ENCODE data around the gene PLA2G4B. TPM values are rescaled to one million over a fixed set of nuclear protein-coding genes. Genes with fewer than 3 reads are reported as not detected.
A peak's percentile ranks its signal among the peaks of the same experiment; 100 is the strongest.

The PLA2G4B gene
- total RNA-seq, 1 experiment from 2014 or later: 11.0 TPM

DNA sequence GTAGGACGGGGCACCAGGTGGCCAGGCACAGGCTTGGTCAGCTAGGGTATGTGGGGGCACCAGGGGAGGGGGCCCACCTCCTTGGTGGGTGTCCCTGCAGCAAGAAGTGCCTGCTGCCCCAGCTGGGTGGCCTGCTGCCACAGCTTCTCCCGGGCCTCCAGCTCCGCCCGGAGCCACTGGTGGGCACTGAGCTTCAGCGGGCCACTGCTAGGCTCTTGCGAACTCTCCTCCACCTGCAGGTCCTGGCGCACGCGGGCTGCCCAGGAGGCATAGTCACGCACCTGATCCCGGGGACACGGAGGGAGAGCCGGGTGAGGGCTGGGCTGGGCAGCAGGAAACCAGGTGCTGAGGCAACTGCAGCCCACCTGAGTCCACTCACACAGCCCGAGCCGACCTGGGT, 29.7 kb downstream of the PLA2G4B start:
- H3K36me3 Mint-ChIP-seq: no peaks in the 10 kb centered on the region
- H3K27ac Mint-ChIP-seq: no peak overlapping the region
- no peak overlapping the region for H3K4me3 Mint-ChIP-seq
- CTCF ChIA-PET: interaction anchor here (0.5 to 1.8 kb wide), 3 partner anchors 10 to 267 kb away, joined by 4 to 7 read pairs (median 4); no protein-coding TSS in a partner anchor
- POLR2A ChIA-PET: interaction anchor here (0.5 kb wide), 1 partner anchor 58 kb away, joined by 5 read pairs; no protein-coding TSS in a partner anchor
- TF ChIP-seq, protein P1, sequence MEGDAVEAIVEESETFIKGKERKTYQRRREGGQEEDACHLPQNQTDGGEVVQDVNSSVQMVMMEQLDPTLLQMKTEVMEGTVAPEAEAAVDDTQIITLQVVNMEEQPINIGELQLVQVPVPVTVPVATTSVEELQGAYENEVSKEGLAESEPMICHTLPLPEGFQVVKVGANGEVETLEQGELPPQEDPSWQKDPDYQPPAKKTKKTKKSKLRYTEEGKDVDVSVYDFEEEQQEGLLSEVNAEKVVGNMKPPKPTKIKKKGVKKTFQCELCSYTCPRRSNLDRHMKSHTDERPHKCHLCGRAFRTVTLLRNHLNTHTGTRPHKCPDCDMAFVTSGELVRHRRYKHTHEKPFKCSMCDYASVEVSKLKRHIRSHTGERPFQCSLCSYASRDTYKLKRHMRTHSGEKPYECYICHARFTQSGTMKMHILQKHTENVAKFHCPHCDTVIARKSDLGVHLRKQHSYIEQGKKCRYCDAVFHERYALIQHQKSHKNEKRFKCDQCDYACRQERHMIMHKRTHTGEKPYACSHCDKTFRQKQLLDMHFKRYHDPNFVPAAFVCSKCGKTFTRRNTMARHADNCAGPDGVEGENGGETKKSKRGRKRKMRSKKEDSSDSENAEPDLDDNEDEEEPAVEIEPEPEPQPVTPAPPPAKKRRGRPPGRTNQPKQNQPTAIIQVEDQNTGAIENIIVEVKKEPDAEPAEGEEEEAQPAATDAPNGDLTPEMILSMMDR (IDR thresholded peaks at IDR 0.05): no peak
- TF ChIP-seq, protein P2, sequence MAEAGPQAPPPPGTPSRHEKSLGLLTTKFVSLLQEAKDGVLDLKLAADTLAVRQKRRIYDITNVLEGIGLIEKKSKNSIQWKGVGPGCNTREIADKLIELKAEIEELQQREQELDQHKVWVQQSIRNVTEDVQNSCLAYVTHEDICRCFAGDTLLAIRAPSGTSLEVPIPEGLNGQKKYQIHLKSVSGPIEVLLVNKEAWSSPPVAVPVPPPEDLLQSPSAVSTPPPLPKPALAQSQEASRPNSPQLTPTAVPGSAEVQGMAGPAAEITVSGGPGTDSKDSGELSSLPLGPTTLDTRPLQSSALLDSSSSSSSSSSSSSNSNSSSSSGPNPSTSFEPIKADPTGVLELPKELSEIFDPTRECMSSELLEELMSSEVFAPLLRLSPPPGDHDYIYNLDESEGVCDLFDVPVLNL (CRISPR knock-in tag; IDR thresholded peaks at IDR 0.05; ENCODE audit: borderline replicate concordance, low read depth): no peak
- TF ChIP-seq, protein P3, sequence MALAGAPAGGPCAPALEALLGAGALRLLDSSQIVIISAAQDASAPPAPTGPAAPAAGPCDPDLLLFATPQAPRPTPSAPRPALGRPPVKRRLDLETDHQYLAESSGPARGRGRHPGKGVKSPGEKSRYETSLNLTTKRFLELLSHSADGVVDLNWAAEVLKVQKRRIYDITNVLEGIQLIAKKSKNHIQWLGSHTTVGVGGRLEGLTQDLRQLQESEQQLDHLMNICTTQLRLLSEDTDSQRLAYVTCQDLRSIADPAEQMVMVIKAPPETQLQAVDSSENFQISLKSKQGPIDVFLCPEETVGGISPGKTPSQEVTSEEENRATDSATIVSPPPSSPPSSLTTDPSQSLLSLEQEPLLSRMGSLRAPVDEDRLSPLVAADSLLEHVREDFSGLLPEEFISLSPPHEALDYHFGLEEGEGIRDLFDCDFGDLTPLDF (CRISPR knock-in tag; IDR thresholded peaks at IDR 0.05): no peak
- ATAC-seq (no peak), DNase-seq (ENCODE audit: low spot score) (no peak)
- H3K4me1 Mint-ChIP-seq: no peaks in the 10 kb centered on the region
- no peaks in the 10 kb centered on the region for H3K9me3 Mint-ChIP-seq
- no peaks in the 10 kb centered on the region; the same call in 1 of the 2 replicates for H3K27me3 Mint-ChIP-seq (ENCODE audit: low read depth)

DNA sequence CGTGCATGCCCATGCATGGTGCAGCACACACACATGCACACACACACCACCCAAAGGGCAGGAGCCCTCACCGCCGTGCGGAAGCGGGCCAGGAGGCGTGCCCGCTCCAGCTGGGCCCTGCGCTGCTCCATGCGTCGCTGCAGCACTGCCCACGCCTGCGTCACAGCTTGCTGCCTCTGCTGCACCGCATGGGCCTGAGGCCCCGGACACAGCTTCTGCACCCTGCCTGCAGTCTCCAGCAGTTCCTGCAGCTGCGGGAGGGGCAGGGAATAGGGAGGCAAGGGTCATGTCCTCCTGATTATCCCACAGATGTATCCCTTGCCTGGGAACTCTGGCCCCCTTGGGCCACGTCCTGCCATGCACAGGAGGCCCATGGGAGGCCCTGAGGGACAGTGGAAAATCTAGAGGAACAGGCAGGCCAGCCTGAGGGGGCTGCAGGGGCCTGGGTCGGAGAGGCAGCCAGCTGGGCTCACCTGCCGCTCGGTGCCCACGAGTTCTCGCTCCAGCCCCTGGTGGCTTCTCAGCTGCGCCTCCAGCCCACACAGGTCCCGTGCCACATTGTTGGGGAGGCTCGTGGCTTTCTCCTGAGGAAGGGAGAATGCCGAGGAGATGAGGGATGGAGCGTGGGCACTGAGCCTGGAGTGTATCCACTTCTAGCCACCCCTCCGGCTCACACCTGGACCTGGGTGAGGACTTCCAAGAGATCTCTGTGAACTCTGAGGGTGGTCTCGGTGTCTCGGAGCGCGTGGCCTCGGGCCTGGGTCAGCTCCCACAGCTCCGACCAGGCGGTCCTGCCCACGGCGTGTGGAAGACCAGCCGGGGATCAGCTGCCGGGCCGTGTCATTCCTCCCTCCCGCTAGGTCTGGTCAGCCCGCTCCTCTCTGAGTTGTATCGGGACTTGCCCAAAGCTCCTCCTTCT, 31.4 kb downstream of the PLA2G4B start:
- H3K4me1 Mint-ChIP-seq: no peaks in the 10 kb centered on the region
- ChIA-PET CTCF (interaction anchor here (0.7 to 1.8 kb wide), 5 partner anchors 11 to 95 kb away, joined by 3 to 7 read pairs (median 3); no protein-coding TSS in a partner anchor), POLR2A (no interaction called here)
- no peak overlapping the region for H3K4me3 Mint-ChIP-seq
- ATAC-seq (no peak), DNase-seq (ENCODE audit: low spot score) (no peak)
- no peaks in the 10 kb centered on the region; the same call in 1 of the 2 replicates for H3K27me3 Mint-ChIP-seq (ENCODE audit: low read depth)
- no peaks in the 10 kb centered on the region for H3K9me3 Mint-ChIP-seq
- H3K36me3 Mint-ChIP-seq: no peaks in the 10 kb centered on the region
- H3K27ac Mint-ChIP-seq: peak overlapping the region; percentile 91
- TF ChIP-seq ZNF671 (CRISPR knock-in tag; IDR thresholded peaks at IDR 0.05): no peak
- TF ChIP-seq CREM (CRISPR knock-in tag; IDR thresholded peaks at IDR 0.05): no peak
- TF ChIP-seq, protein P4, sequence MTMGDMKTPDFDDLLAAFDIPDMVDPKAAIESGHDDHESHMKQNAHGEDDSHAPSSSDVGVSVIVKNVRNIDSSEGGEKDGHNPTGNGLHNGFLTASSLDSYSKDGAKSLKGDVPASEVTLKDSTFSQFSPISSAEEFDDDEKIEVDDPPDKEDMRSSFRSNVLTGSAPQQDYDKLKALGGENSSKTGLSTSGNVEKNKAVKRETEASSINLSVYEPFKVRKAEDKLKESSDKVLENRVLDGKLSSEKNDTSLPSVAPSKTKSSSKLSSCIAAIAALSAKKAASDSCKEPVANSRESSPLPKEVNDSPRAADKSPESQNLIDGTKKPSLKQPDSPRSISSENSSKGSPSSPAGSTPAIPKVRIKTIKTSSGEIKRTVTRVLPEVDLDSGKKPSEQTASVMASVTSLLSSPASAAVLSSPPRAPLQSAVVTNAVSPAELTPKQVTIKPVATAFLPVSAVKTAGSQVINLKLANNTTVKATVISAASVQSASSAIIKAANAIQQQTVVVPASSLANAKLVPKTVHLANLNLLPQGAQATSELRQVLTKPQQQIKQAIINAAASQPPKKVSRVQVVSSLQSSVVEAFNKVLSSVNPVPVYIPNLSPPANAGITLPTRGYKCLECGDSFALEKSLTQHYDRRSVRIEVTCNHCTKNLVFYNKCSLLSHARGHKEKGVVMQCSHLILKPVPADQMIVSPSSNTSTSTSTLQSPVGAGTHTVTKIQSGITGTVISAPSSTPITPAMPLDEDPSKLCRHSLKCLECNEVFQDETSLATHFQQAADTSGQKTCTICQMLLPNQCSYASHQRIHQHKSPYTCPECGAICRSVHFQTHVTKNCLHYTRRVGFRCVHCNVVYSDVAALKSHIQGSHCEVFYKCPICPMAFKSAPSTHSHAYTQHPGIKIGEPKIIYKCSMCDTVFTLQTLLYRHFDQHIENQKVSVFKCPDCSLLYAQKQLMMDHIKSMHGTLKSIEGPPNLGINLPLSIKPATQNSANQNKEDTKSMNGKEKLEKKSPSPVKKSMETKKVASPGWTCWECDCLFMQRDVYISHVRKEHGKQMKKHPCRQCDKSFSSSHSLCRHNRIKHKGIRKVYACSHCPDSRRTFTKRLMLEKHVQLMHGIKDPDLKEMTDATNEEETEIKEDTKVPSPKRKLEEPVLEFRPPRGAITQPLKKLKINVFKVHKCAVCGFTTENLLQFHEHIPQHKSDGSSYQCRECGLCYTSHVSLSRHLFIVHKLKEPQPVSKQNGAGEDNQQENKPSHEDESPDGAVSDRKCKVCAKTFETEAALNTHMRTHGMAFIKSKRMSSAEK (CRISPR knock-in tag; IDR thresholded peaks at IDR 0.05; ENCODE audit: borderline replicate concordance): no peak
- TF ChIP-seq, protein P3 (CRISPR knock-in tag; IDR thresholded peaks at IDR 0.05): no peak
- no peak for TF ChIP-seq GTF2I (CRISPR knock-in tag; conservative IDR thresholded peaks at IDR 0.05)
- TF ChIP-seq FOXP1 (CRISPR knock-in tag; IDR thresholded peaks at IDR 0.05; ENCODE audit: borderline replicate concordance): no peak
- no peak for TF ChIP-seq FOXJ3 (CRISPR knock-in tag; IDR thresholded peaks at IDR 0.05; ENCODE audit: borderline replicate concordance)
- no peak for TF ChIP-seq HMGA2 (CRISPR knock-in tag; IDR thresholded peaks at IDR 0.05)
- no peak for TF ChIP-seq ESRRA (CRISPR knock-in tag; IDR thresholded peaks at IDR 0.05; ENCODE audit: borderline replicate concordance)
- TF ChIP-seq NR1H2 (CRISPR knock-in tag; IDR thresholded peaks at IDR 0.05): no peak
- TF ChIP-seq KAT7 (CRISPR knock-in tag; IDR thresholded peaks at IDR 0.05; ENCODE audit: borderline replicate concordance): no peak
- no peak for TF ChIP-seq ZNF423 (CRISPR knock-in tag; IDR thresholded peaks at IDR 0.05)
- TF ChIP-seq, protein P5, sequence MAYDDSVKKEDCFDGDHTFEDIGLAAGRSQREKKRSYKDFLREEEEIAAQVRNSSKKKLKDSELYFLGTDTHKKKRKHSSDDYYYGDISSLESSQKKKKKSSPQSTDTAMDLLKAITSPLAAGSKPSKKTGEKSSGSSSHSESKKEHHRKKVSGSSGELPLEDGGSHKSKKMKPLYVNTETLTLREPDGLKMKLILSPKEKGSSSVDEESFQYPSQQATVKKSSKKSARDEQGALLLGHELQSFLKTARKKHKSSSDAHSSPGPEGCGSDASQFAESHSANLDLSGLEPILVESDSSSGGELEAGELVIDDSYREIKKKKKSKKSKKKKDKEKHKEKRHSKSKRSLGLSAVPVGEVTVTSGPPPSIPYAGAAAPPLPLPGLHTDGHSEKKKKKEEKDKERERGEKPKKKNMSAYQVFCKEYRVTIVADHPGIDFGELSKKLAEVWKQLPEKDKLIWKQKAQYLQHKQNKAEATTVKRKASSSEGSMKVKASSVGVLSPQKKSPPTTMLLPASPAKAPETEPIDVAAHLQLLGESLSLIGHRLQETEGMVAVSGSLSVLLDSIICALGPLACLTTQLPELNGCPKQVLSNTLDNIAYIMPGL (CRISPR knock-in tag; IDR thresholded peaks at IDR 0.05): no peak
- TF ChIP-seq PRRX2 (CRISPR knock-in tag; IDR thresholded peaks at IDR 0.05): no peak
- no peak for TF ChIP-seq MXD4 (CRISPR knock-in tag; IDR thresholded peaks at IDR 0.05; ENCODE audit: borderline replicate concordance)
- no peak for TF ChIP-seq CBFB (CRISPR knock-in tag; IDR thresholded peaks at IDR 0.05; ENCODE audit: low read depth)
- TF ChIP-seq TP53 (CRISPR knock-in tag; IDR thresholded peaks at IDR 0.05): no peak
- TF ChIP-seq TEAD1 (CRISPR knock-in tag; IDR thresholded peaks at IDR 0.05): no peak
